Astrocyte of the cerebellum (primary cell): ENCODE results near the gene MAML2.

Source experiments
- DNase-seq: peaks from one replicate; pipeline ENCODE4 v3.0.0-alpha.2; 2011; ENCODE audit warnings: low read depth
- H3K4me3 ChIP-seq: 2 replicates; pipeline ENCODE4 v1.5.1; 2011; ENCODE audit warnings: mild to moderate bottlenecking, low read depth, low read length, moderate library complexity
- in situ Hi-C: cut with HindIII; loops from 2 replicates; pipeline ENCODE4 v1.10.0; 2017; ENCODE audit warnings: low sequenced_read_pairs
- TF ChIP-seq, protein P1 (sequence below): IDR thresholded peaks from 2 replicates; pipeline ENCODE4 v1.5.1; 2012; ENCODE audit warnings: low read length, low read depth, moderate library complexity, mild to moderate bottlenecking; ENCODE audit errors: missing control alignments

MAML2 gene

DNA sequence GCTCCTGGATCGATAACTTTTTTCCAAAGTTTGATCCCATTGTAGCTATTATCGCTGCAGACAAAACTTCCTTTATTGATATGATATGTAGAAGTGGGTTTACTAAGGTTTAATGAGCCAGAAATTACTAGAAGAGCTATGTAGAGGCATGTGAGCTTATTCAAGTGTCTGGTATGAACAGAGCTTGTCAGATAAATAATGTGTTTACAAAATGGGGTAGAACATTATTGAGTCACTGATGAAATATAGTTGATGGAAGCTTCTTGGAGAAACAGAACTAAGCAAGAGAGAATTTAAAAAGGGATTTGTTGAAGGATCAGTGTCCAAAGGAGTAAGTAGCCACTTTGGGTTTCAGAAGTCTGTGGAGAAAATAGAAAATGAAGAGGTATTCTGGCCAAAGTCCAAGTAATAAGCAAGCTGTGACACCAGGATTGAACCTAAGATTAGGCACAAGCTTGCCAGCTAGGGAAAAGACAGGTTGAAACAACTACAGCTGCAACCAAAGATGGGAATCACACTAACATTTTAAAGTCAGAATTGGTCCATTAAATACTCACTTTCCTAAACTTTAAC is 104.3 kb downstream of the MAML2 start:
- no peak for DNase-seq
- no peak overlapping the region for H3K4me3 ChIP-seq
- TF ChIP-seq, protein P1, sequence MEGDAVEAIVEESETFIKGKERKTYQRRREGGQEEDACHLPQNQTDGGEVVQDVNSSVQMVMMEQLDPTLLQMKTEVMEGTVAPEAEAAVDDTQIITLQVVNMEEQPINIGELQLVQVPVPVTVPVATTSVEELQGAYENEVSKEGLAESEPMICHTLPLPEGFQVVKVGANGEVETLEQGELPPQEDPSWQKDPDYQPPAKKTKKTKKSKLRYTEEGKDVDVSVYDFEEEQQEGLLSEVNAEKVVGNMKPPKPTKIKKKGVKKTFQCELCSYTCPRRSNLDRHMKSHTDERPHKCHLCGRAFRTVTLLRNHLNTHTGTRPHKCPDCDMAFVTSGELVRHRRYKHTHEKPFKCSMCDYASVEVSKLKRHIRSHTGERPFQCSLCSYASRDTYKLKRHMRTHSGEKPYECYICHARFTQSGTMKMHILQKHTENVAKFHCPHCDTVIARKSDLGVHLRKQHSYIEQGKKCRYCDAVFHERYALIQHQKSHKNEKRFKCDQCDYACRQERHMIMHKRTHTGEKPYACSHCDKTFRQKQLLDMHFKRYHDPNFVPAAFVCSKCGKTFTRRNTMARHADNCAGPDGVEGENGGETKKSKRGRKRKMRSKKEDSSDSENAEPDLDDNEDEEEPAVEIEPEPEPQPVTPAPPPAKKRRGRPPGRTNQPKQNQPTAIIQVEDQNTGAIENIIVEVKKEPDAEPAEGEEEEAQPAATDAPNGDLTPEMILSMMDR: no peak
- in situ Hi-C loops: loop anchor here (5.0 kb wide), 1 partner anchor 99 kb away; no protein-coding TSS in a partner anchor

DNA sequence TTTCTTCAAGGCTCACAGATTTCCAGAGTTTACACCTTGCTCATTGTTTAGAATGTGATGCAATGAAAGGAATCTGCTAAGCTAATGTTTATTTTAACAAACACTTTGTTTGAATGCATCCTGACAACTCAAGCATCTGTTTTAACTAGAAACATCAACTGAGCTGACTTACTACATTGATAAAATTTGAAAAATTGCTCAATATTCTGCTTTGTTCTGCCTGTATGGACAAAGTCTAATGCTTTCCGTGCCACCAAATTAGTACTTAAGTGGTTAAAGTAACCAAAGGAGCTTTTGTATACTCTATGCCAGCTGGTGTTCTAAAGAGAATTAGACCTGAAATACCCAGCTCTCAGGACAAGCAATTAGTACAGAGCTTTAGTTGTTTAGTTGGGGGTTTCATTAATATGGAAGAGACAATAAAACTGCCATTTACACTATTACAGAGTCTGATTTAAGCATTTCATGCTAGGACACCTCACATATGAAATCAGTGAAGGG is 105.2 kb downstream of the MAML2 start:
- in situ Hi-C loops: loop anchor here (5.0 kb wide), 1 partner anchor 99 kb away; no protein-coding TSS in a partner anchor
- TF ChIP-seq, protein P1: no peak
- no peak for DNase-seq
- no peak overlapping the region for H3K4me3 ChIP-seq

DNA sequence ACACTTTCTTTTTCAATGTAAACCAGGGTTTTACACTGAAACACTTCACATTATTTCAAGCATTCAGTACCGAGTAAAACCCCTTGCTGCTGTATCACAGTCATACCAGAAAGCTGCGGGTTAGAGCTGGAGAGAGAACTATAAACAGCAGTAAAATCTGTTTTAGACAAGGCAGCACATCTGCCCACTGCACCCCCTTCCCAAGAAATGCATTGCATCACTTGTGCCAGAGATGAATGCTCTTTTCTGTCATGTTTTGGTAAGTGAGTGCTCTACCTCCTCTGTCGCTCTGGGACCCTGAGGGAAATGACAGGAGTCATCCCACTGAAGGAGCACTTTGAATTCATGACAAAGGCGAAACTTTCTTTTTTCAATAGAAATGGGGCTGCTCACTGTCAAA is 107.2 kb downstream of the MAML2 start:
- in situ Hi-C loops: loop anchor here (5.0 kb wide), 1 partner anchor 102 kb away; no protein-coding TSS in a partner anchor
- DNase-seq: no peak
- TF ChIP-seq, protein P1: no peak
- no peak overlapping the region for H3K4me3 ChIP-seq

DNA sequence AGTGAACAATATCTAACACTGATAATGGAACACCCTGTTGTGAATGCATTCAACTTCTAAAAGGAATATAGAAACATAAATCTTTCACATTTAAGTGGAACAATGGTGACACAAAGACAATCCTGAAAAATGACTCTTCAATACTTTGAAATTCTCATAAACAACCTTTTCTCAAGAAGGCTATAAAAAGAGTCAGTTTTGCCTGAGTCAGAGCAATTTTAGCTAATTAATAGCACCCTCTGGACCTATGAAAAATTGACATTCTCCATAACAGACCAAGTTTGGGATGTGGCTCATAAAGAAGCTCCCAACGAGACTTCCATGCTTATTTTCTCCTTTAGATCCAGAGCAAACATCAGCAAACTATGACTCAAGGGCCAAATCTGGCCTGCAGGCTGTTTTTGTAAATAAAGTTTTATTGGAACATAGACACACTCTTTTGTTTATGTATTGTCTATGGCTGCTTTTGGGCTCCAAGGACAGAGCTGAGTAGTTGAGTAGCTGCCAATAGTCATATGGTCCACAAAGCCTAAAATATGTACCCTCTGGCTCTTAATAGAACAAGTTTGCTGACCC is 108.0 kb downstream of the MAML2 start:
- H3K4me3 ChIP-seq: no peak overlapping the region
- TF ChIP-seq, protein P1: no peak
- DNase-seq: no peak
- in situ Hi-C loops: loop anchor here (5.0 kb wide), 1 partner anchor 102 kb away; no protein-coding TSS in a partner anchor

DNA sequence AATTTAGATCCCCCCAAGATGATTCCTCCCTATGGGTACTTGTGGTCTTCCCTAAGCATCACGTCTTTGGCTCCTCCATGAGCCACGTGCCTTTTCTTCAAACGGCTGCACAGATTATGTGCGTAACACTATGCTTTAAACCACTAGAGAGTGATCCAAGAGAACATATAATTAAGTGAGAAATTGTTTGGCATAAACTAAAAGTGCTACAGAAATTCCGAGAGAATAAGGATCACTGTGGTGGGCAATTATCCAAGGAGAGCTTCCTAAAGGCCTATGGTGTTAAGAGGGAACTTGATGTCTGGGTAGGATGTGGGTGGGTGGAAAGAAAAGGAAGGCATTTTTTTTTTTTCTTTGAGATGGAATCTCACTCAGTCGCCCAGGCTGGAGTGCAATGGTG is 110.9 kb downstream of the MAML2 start:
- in situ Hi-C loops: no loop called here
- DNase-seq: no peak
- TF ChIP-seq, protein P1: no peak
- no peak overlapping the region for H3K4me3 ChIP-seq

DNA sequence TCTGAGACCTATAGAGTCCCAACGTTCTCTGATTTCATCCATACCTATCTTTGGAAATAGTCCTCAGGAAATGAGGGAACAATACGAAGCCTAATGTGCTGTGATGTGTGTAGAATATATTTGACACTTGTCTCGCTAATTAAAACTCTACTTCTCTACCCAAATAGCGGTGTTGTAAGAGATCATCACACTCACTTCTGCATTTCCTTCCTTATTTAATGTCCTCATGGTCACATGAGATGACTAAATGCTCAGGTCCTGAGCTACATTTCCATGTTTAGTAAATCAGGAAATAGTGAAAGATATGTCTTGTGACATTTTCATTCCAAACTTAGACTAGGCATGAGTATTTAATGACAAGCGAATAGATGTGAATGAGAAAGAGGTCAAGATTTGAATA is 112.3 kb downstream of the MAML2 start:
- TF ChIP-seq, protein P1: no peak
- DNase-seq: no peak
- no peak overlapping the region for H3K4me3 ChIP-seq
- in situ Hi-C loops: no loop called here
